Activated T-cell treated with anti-CD3 and anti-CD28 coated beads, Interleukin-2, amount 50 U/mL, for 72 hours (primary cell): ENCODE results near the gene MFSD11. TPM values are rescaled to one million over a fixed set of nuclear protein-coding genes. Genes with fewer than 3 reads are reported as not detected.
"Not testable (repeated sequence)": the region's sequence is repeated elsewhere in the genome, so short reads cannot be mapped to it uniquely, and the experiment has no call there.

Experiments
- ATAC-seq, 2 donors: fragments of 150-1000 bp; cut with Tn5 transposase; replicated peaks in 1 of 2; 2 replicates each; pipeline ENCODE4 v1.10.0; 2021; ENCODE audit warnings: moderate library complexity in 2 of 2, mild to moderate bottlenecking in 1 of 2
- DNase-seq, 2 donors: peaks; one replicate each; pipeline ENCODE4 v3.0.0; 2021 to 2022; ENCODE audit warnings: mixed read lengths in 1 of 2
- H3K27ac Mint-ChIP-seq: one replicate; pipeline ENCODE4 v1.8.0; 2022; ENCODE audit warnings: mild to moderate bottlenecking, moderate library complexity, mixed read lengths
- H3K27me3 Mint-ChIP-seq: one replicate; pipeline ENCODE4 v1.8.0; 2022; ENCODE audit warnings: low read depth, mixed read lengths
- H3K36me3 Mint-ChIP-seq, 2 donors: one replicate each; pipeline ENCODE4 v1.8.0; 2022; ENCODE audit warnings: mixed read lengths in 2 of 2, mild to moderate bottlenecking in 1 of 2; ENCODE audit not compliant: insufficient read depth in 2 of 2
- H3K4me1 Mint-ChIP-seq: one replicate; pipeline ENCODE4 v1.8.0; 2022; ENCODE audit warnings: low read depth, mixed read lengths
- H3K4me3 Mint-ChIP-seq, 2 donors: one replicate each; pipeline ENCODE4 v1.8.0; 2022; ENCODE audit warnings: mild to moderate bottlenecking in 2 of 2, mixed read lengths in 2 of 2, moderate library complexity in 2 of 2
- H3K9me3 Mint-ChIP-seq, 2 donors: one replicate each; pipeline ENCODE4 v1.8.0; 2022; ENCODE audit warnings: mixed read lengths in 2 of 2
- total RNA-seq, 2 donors: library from RNA; stranded (reverse); gene quantifications; one replicate each; pipeline ENCODE4 v1.2.3, GENCODE V29; 2022

The MFSD11 gene
- total RNA-seq, 2 donors from 2014 or later: 34.8 to 43.1 TPM

DNA sequence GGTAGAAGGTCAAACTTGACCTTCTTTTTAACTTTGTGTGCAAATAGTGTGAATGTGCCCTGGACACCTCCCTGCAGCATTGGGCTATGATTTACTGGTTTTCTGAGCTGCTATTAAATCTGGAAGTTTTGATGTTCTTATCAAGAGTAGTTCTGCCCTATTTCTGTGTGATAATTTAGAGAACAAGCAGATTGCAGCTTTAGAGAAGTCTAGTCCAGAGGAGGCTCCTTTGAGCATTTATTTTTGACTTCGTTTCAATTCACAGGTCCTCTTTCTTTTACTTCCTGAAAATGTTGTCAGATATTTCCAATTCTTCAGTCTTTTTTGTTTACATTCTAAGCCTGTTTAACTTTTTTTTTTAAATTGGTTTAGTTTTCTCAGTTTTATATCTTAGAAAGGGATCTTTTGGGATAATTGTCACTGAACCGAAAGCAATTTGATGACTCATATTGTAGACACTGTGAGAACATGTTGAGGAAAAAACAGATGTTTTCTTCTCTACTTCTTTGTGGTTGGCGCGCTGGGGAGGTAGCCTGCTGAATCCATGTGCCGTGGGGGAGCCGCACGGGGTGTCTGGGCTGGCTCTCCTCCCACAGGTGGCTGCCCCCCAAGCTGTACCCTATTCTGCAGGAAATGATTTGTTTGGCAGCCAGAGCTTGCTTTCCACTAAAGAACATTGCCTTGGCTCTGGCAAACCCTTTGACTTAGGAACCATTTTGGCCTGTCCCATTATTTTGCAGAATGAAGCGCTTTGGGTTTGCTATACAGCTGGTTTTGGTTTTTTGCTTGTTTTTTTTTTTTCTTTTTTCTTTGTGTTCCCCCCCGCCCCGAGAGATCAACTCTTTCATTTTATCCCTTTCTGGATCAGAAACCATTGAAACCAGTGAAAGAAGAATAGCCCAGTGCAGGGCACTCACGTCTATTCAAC is 53.4 kb downstream of the MFSD11 start:
- Mint-ChIP-seq H3K27ac (no peak overlapping the region), H3K27me3 (no peaks in the 10 kb centered on the region), H3K9me3 (peaks cover 0 to 3% of the 10 kb centered on the region in 2 donors), H3K4me3 (peak overlapping the region; percentile 59 to 64), H3K4me1 (peaks cover 12% of the 10 kb centered on the region), H3K36me3 (peaks cover 0 to 1% of the 10 kb centered on the region in 2 donors)
- DNase-seq (peak; percentile 10 to 46), ATAC-seq (peak; percentile 61 to 80)

DNA sequence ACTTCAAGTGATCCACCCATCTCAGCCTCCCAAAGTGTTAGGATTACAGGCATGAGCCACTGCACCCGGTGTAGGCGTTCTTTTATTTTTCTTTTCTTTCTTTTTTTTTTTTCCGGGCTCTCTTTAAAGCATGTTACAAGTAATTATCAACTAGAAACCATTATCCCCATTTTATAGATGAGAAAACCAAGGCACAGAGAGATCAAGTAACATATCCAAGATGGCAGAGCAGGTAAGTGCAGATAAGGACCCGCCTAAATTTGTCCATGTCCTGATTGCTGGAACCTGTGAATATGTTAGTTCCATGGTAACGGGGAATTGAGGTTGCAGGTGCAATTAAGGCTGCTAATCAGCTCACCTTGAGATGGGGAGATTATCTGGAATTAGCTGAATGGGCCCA is 54.4 kb downstream of the MFSD11 start:
- Mint-ChIP-seq H3K4me3 (no peak overlapping the region), H3K27ac (peak overlapping the region; percentile 31), H3K9me3 (peaks cover 0 to 3% of the 10 kb centered on the region in 2 donors), H3K36me3 (no peaks in the 10 kb centered on the region), H3K4me1 (peaks cover 12% of the 10 kb centered on the region), H3K27me3 (no peaks in the 10 kb centered on the region)
- DNase-seq: no peak
- no peak for ATAC-seq

DNA sequence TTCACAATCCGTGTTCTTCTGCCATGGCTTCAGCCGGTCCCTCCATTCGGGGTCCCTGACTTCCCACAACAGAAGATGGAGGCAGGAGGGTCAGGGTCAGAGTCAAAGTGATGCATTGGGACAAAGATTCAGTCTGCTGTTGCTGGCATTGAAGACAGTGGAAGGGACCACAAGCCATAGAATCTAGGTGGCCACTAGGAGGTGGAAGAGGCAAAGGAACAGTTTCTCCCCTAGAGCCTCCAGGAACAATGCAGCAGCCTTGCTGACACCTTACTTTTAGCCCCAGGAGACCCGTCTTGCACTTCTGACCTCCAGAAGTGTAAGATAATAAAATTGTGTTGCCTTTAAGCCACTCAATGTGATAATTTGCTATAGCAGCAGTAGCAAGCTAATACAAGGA is 55.9 kb downstream of the MFSD11 start:
- Mint-ChIP-seq H3K4me1 (peaks cover 12% of the 10 kb centered on the region), H3K27me3 (no peaks in the 10 kb centered on the region), H3K9me3 (peaks cover 0 to 3% of the 10 kb centered on the region in 2 donors), H3K4me3 (no peak overlapping the region), H3K27ac (no peak overlapping the region), H3K36me3 (no peaks in the 10 kb centered on the region)
- DNase-seq: no peak
- no peak for ATAC-seq

GRCh38 chr17:76796081-76796480 is 58.2 kb downstream of the MFSD11 start:
- Mint-ChIP-seq H3K27ac (peak overlapping the region; percentile 24), H3K4me1 (peaks cover 9% of the 10 kb centered on the region)
- DNase-seq: no peak

GRCh38 chr17:76797241-76797840 is 59.4 kb downstream of the MFSD11 start:
- Mint-ChIP-seq H3K9me3 (peaks cover 0 to 3% of the 10 kb centered on the region in 2 donors), H3K4me3 (no peak overlapping the region), H3K27me3 (no peaks in the 10 kb centered on the region), H3K27ac (no peak overlapping the region), H3K36me3 (no peaks in the 10 kb centered on the region), H3K4me1 (no peaks in the 10 kb centered on the region)
- DNase-seq (no peak), ATAC-seq (no peak)

More at GRCh38 chr17:76796081-76796480, 58.2 kb downstream of the MFSD11 start:
- no peak overlapping the region for H3K4me3 Mint-ChIP-seq
- peaks cover 0 to 3% of the 10 kb centered on the region in 2 donors for H3K9me3 Mint-ChIP-seq
- H3K36me3 Mint-ChIP-seq: no peaks in the 10 kb centered on the region
- H3K27me3 Mint-ChIP-seq: no peaks in the 10 kb centered on the region
- no peak for ATAC-seq

DNA sequence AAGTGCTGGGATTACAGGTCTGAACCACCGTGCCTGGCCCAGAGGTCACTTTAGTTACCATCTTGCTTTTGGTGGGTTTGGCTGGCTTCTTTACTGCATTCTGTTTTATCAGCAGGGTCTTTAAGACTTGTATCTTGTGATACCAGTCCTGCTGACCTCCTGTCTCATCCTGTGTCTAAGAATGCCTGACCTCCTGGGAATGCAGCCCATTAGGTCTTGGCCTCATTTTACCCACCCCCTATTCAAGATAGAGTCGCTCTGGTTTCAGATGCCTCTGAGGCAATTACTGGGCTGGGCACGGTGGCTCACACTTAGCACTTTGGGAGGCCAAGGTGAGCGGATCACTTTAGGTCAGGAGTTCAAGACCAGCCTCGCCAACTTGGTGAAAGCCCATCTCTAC is 63.8 kb downstream of the MFSD11 start:
- no peak overlapping the region for H3K27ac Mint-ChIP-seq
- no peak for DNase-seq
- H3K9me3 Mint-ChIP-seq: no peaks in the 10 kb centered on the region
- no peak for ATAC-seq
- peaks cover 6% of the 10 kb centered on the region for H3K4me1 Mint-ChIP-seq
- no peaks in the 10 kb centered on the region for H3K27me3 Mint-ChIP-seq
- no peaks in the 10 kb centered on the region for H3K36me3 Mint-ChIP-seq
- no peak overlapping the region for H3K4me3 Mint-ChIP-seq

DNA sequence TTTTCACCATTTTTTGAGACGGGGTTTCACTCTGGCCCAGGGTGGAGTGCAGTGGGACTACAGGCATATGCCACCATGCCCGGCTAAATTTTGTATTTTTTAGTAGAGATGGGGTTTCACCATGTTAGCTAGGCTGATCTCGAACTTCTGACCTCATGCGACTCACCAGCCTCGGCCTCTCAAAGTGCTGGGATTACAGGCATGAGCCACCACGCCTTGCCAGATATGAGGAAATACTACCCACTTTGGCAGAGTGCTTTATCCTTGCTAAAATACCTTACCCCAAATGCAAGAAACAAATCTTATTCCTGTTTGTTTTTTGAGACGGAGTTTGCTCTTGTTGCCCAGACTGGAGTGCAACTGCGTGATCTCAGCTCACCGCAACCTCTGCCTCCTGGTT is 67.4 kb downstream of the MFSD11 start:
- no peaks in the 10 kb centered on the region for H3K36me3 Mint-ChIP-seq
- H3K27me3 Mint-ChIP-seq: no peaks in the 10 kb centered on the region
- no peak overlapping the region for H3K27ac Mint-ChIP-seq
- ATAC-seq (no peak), DNase-seq (no peak)
- no peak overlapping the region for H3K4me3 Mint-ChIP-seq
- H3K4me1 Mint-ChIP-seq: peaks cover 6% of the 10 kb centered on the region
- H3K9me3 Mint-ChIP-seq: no peaks in the 10 kb centered on the region

DNA sequence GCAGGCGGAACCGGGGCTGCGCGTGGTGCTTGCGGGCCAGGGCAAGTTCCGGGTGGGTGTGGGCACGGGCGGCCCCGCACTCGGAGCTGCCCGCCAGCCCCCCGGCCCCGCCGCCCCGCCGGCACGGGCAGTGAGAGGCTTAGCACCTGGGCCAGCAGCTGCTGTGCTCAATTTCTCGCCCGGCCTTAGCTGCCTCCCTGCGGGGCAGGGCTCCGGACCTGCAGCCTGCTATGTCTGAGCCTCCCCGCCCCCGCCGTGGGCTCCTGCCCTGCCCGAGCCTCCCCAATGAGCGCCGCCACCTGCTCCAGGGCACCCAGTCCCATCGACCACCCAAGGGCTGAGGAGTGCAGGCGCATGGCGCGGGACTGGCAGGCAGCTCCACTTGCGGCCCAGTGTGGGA is 68.2 kb downstream of the MFSD11 start:
- not testable (repeated sequence) for DNase-seq, ATAC-seq, H3K27ac Mint-ChIP-seq, H3K9me3 Mint-ChIP-seq, H3K4me1 Mint-ChIP-seq, H3K4me3 Mint-ChIP-seq, H3K27me3 Mint-ChIP-seq, H3K36me3 Mint-ChIP-seq

- not testable (repeated sequence) for H3K27me3 Mint-ChIP-seq, H3K9me3 Mint-ChIP-seq, H3K27ac Mint-ChIP-seq, ATAC-seq, H3K4me3 Mint-ChIP-seq, H3K4me1 Mint-ChIP-seq, H3K36me3 Mint-ChIP-seq, DNase-seq
Measured at GRCh38 chr17:76806767-76807166, 68.8 kb downstream of the MFSD11 start.

GRCh38 chr17:76808326-76808725 is 70.4 kb downstream of the MFSD11 start:
- H3K9me3 Mint-ChIP-seq: no peaks in the 10 kb centered on the region
- no peak overlapping the region for H3K4me3 Mint-ChIP-seq
- H3K36me3 Mint-ChIP-seq: no peaks in the 10 kb centered on the region
- peaks cover 6% of the 10 kb centered on the region for H3K4me1 Mint-ChIP-seq
- ATAC-seq: no peak
- no peaks in the 10 kb centered on the region for H3K27me3 Mint-ChIP-seq
- no peak for DNase-seq
- H3K27ac Mint-ChIP-seq: no peak overlapping the region

GRCh38 chr17:76810956-76811355 is 73.0 kb downstream of the MFSD11 start:
- no peaks in the 10 kb centered on the region for H3K9me3 Mint-ChIP-seq
- H3K4me3 Mint-ChIP-seq: no peak overlapping the region
- no peak overlapping the region for H3K27ac Mint-ChIP-seq
- H3K4me1 Mint-ChIP-seq: no peaks in the 10 kb centered on the region
- no peak for ATAC-seq
- no peak for DNase-seq
- no peaks in the 10 kb centered on the region for H3K27me3 Mint-ChIP-seq
- H3K36me3 Mint-ChIP-seq: no peaks in the 10 kb centered on the region

DNA sequence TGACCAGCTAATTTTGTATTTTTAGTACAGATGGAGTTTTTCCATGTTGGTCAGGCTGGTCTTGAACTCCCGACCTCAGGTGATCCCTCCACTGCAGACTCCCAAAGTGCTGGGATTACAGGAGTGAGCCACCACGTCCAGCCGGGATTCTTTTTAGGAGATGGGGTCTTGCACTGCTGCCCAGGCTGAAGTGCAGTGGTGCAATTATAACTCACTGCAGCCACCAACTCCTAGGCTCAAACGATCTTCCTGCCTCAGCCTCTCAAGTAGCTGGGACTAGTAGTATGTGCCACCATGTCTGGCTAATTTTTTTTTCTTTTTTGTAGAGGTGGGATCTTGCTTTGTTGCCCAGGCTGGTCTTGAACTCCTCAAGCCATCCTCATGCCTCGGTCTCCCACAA is 73.9 kb downstream of the MFSD11 start:
- Mint-ChIP-seq H3K4me3 (no peak overlapping the region), H3K36me3 (no peaks in the 10 kb centered on the region), H3K9me3 (no peaks in the 10 kb centered on the region), H3K4me1 (peaks cover 7% of the 10 kb centered on the region), H3K27ac (no peak overlapping the region), H3K27me3 (no peaks in the 10 kb centered on the region)
- no peak for DNase-seq
- ATAC-seq: no peak

DNA sequence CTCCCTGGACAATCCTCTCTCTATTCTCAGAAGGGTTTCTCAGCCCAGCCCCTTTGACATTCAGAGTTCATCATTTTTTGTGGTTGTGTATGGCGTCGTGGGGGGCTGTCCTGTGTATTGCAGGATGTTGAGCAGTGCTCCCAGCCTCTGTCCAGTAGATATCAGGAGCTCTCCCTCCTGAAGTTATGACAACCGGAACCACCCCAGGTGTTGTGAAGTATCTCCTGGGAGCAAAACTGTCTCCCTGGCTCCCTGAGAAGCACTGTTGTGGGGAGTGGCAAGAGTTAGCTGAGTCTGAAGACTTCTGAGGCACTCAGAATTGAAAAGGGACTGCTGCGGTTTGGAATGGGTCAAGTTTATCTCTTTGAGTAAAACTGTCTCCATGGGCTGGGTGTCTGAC is 74.3 kb downstream of the MFSD11 start:
- no peak overlapping the region for H3K27ac Mint-ChIP-seq
- H3K4me1 Mint-ChIP-seq: peaks cover 7% of the 10 kb centered on the region
- H3K4me3 Mint-ChIP-seq: no peak overlapping the region

More for the DNA sequence above, 74.3 kb downstream of the MFSD11 start:
- no peaks in the 10 kb centered on the region for H3K9me3 Mint-ChIP-seq
- no peaks in the 10 kb centered on the region for H3K36me3 Mint-ChIP-seq
- H3K27me3 Mint-ChIP-seq: no peaks in the 10 kb centered on the region
- ATAC-seq: no peak
- no peak for DNase-seq
